Activated T-cell treated with anti-CD3 and anti-CD28 coated beads for 1 hour (primary cell): ENCODE results near the gene PTPN18.
A peak's percentile ranks its signal among the peaks of the same experiment; 100 is the strongest.

Source experiments
- DNase-seq: peaks from one replicate; pipeline ENCODE4 v3.0.0-alpha.2; 2020; ENCODE audit warnings: low read depth

The PTPN18 gene

DNA sequence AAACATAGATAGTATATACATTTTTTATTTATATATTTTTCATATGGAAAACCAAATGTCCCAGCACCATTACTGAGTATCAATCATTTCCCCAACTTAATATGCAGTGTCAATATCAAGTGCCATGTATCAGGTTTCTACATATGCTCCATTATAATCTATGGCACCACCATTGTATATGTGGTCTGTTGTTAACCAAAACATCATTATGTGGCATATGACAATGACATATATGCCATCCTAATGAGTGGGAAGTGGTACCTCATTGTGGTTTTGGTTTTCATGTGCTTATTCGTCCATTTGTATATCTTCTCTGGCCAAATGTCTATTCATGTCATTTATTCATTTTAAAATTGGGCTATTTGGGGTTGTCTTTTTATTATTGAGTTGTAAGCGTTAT is 9.2 kb downstream of the PTPN18 start:
- no peak for DNase-seq

DNA sequence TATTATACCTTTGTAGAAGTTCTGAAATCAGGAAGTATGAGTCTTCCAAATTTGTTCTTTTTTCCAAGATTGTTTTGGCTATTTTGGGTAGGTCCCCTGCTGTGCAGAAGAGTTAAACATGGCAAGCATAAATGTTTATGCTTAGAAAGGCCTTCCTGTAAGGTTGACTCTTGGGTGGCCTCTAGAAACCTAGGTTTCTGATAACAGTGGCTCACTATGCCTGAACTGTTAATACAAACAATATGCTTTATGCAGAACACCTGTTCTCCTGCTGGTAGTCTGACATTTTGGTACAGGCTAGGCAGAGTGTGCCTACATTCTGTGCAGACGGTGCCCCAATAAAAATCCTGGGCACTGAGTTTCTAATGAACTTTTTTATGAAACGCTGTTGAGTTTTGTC is 10.1 kb downstream of the PTPN18 start:
- no peak for DNase-seq

DNA sequence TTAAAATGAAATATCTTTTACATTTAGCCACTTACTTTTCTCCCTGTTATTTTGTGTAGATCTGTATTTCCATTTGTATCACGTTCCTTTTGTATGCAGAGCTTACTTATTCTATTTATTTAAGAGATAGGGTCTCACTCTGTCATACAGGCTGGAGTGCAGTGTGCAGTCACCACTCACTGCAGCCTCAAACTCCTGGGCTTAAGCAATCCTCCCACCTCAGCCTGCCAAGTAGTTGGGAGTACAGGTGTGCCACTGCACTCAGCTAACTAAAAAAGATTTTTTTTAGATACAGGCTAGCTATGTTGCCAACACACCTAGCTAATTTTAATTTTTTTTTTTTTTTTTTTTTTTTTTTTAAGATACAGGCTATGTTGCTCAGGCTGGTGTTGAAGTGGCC is 10.9 kb downstream of the PTPN18 start:
- no peak for DNase-seq

DNA sequence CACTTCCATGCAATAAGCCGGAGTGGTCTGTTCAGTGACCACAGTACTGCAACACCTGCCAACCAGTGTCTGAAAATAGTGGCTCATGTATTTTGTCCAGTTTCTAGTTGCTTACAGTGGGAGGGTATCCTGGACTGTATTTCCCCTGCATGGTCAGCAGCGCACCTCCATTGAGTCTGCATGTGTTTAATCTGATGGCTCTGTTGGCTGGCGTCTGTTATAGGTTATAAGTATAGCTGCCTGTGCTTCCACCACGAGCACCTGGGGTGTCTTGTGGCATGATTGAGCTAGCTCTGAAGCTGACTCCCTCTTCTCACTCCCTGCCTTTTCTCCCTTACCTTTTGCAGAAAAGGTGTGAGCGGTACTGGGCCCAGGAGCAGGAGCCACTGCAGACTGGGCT is 12.9 kb downstream of the PTPN18 start:
- no peak for DNase-seq

DNA sequence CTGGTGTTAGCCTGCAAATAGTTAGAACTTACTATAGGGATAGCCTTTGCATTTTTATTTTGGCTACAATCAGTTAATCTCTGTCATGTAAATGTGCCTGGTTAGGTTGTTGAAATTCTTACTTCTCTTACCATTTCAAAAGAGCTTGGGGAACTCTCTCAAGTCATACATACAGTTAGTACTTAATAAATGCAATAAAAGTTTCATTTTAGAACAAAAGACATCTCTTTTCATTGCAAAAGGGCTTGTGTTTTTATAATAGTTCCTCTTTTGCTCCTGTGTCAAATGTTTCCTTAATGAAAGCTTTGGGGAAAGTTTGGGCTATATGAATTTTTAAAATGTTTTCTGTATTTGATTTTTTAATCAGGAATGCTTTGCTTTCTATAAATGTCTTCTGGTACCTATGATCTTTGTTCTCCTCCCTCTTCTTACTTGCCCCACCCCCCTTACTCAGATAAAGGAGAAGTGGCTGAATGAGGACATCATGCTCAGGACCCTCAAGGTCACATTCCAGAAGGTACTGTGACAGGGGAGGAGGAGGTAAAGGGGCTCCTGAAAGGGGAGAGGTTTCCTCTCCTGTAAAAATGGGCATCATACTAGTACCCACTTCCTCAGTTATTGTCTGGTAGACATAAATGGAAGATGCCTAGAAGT is 13.6 kb downstream of the PTPN18 start:
- DNase-seq, result no peak

DNA sequence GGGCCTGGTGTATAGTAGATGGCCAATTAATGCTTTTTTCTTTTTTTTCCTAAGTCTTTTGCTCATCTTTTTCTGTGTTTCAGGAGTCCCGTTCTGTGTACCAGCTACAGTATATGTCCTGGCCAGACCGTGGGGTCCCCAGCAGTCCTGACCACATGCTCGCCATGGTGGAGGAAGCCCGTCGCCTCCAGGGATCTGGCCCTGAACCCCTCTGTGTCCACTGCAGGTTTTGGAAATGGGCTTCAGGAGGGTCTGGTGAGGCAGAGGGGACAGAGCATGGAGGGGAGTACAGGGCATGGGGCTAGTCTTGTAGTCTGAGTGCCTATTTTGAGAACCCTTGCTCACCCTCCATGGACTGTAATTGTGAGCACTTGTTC is 14.1 kb downstream of the PTPN18 start:
- no peak for DNase-seq

DNA sequence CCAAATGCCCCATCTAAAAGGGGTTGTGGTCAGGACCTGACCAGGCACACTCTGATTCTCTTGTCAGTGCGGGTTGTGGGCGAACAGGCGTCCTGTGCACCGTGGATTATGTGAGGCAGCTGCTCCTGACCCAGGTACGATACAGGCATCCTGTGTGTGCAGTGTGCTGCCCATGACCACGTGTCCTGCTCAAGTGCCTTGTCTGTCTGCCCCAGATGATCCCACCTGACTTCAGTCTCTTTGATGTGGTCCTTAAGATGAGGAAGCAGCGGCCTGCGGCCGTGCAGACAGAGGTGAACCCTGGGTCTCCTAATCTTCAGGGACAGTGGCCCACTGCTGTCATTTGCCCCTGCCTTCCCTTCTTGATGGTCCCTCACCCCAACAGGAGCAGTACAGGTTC is 14.6 kb downstream of the PTPN18 start:
- DNase-seq, result no peak

DNA sequence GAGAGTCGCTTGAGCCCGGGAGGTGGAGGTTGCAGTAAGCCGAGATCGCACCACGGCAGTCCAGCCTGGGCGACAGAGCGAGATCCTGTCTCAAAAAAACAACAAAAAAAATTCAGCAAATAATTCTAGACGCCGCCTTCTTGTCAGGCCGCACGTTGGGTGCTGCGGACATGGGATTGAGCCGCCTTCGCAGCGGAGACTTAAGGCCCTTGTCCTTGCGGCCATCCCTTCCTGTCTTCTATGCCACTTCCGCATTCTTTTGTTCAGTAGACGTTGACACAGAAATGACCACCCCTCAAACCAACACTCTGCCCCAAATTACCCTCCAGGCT is 15.8 kb downstream of the PTPN18 start:
- DNase-seq, result no peak

DNA sequence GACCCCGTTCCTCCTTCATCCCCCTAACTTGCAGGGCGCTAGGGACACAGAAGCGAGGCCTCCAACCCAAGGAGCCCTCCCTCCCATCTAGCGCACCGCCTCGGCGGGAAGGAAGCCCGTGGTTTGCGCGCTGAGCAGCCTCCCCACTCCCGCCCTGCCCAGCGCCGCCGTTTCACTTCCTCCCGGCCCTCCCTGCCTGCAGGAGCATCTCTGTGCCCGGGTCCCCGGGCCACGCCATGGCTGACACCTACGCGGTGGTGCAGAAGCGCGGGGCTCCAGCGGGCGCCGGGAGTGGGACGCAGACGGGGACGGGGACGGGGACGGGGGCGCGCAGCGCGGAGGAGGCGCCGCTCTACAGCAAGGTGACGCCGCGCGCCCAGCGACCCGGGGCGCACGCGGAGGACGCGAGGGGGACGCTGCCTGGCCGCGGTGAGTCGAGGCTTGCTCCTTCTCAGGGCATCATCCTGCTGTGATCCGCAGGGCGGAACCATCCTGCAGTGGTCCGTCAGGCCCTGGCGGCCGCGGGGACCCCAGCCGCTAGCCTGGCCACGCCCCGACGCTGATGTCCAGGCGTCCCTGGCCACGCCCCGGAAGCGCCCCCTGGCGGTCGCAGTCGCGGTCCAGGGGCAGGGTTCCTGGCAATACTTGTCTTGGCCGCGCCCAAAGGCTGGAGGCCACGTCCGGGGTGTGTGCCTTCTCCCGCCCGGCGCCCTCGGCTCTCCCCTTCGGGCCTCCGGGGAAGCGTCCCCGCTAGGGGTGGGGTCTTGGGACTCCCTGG is 16.4 kb downstream of the PTPN18 start:
- peak; percentile 54 for DNase-seq

DNA sequence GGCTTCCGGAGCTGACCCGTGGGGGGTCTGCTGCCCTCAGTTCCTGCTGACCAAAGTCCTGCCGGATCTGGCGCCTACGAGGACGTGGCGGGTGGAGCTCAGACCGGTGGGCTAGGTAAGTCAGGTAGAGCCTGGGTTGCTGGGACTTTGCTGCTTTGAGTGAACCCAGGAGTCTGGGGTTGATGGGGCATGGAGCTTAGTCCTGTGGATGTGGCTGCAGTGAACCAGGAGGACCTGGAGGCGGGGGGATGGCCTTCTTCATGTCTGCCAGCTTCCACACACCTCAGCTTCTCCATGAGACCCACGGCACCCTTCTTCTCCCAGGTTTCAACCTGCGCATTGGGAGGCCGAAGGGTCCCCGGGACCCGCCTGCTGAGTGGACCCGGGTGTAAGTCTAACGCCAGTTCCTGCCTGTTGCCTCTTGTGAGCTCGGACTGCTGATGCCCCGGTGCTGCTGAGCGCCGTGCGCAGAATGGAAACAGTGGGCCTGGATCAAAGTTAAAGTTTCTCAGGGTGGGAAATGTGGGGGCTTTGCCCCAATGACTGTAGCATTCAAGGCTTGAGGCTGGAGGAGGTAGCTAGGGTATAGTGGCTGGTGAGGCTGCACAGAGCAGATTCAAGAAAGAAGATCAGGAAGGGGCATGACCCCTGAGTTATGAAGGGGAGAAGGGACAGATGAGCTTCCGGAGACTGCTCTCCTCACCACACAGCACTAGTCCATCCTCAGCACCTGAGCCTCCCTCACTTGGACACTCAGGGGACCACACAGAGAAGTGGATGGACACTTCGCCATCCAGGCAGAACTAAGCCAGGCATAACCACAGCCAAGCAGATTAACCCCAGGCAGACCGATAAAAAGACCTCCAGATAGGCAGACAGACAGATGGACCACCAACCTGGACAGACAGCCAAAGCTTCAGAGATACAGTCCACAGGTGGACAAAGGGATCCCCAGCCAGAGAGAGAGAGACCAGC is 17.3 kb downstream of the PTPN18 start:
- DNase-seq, result no peak

DNA sequence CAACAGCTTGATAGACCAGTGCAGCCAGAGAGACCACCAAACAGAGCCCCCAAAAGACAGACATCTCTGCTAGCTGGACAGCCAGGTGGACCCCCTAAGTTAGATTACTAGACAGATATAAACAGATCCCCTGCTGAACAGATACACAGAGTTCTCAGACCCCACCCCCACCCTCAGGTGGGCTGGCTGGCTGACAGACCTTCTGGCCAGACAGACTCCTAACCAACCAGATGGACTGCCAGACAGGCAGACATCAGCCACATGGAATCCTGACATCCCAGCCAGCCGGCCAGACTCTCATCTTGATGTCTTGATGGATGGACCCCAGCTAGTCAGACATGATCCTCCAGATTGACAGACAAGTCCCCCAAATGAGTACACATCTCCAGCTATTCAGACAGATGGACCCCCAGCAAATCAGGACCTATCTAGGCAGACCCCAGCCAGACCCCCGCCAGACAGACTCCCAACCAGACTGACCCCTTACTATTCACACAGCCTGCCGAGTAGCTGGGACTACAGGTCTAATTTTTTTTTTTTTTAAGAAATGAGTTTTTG is 18.0 kb downstream of the PTPN18 start:
- DNase-seq, result no peak

DNA sequence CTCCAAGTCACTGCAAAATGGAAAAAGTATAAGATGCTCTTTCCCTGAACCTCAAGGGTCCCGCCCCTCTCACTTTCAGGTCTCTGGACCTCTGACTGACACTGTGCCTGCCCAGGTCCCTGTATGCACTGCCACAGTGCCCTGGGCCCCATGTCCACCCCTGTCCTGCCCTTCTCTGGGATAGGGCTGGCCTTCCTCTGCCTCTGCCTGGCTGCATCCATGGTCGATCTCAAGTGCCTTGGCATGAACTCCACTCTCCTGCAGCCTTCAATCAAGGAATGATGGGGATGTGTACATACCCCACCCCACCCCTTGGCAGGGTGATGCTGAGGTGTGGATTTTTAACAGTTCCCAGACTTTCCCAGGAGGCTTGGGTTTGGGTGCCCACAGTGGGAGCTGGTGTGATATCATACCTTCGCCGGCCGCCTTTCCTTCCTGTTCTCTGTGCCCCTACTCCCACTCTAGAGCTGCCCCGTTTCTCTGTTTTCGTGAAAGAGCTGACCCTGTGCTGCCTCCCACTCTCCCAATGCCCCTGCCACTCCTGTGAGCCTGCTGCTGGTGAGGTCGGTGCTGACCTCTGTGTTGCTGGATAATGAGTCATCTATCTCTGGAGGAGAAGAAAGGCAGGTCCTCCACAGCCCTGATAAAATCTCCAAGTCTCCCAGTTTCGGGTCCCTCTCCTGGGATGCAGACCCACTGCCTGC is 18.9 kb downstream of the PTPN18 start:
- DNase-seq, result no peak

DNA sequence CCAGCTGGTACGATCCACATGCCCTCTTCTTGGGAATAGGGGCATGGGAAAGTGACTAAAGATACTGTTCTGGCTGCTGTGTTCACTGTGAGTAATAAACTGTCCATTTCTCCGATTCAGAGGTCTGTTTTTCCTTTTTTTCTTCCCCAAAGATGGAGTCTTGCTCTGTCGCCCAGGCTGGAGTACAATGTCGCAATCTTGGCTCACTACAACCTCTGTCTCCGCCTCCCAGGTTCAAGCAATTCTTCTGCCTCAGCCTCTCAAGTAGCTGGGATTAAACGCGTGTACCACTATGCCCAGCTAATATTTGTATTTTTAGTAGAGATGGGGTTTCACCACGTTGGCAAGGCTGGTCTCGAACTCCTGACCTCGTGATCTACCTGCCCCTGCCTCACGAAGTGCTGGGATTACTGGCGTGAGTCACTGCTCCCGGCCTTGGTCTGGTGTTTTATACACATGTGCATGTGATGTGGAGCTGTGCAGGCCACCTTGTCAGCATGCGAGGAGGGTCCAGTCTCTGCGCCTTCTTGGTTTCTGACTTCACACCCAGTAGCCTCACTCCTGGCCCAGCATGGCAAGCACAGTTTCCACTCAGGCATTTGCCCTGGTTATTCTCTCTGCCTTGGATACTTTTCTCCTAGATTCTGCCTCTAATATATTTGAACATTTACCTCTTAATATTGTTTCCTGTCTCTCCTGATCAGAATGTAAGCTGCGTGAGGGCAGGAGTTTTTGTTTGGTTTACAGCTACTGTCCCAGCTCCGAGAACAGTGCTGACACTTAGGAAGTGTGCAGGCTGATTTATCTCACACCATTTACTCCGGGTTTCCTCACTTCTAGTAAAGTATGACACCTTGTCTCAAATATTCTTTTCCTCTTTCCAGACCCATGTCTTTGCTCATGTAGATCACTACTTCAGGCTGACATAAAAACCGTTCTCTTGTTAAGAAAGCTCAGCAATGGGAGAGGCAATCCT is 19.7 kb downstream of the PTPN18 start:
- DNase-seq, result no peak

DNA sequence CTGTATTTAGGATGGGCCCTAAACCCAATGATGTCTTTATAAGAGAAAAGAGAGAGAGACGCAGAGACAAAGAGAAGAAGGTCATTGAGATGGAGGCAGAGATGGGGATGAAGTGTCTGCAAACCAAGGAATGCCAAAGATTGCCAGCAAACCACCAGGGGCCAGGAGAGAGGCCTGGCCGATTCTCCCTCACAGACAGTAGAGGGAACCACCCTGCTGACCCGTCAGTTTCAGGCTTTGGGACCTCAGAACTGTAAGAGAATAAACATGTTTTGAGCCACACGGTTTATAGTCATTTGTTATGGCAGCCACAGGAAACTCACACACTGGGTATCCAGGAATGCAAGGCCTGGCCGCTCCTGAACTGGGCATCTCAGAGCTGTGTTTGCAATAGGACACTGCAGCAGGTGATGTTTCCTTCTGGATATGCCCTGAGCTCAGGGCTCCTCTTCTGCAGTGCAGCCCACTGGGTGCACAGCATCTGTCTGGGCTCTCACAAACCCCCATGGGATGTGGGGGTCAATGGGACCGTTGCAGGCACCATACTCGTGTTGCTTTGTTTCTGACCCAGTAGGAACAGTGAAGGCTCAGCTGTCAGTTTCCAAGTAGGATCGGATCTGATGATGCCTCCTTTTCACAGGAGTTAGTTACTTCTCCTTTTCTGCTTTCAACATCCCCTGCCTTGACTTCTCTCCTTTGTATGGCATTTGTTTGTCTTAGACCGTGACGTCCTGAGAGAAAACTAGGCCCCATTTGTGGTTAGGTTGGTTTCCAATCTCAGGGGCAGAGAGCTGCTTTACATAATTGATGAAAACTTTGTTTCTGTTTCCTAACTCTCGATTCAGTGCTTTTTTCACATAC is 20.8 kb downstream of the PTPN18 start:
- no peak for DNase-seq

DNA sequence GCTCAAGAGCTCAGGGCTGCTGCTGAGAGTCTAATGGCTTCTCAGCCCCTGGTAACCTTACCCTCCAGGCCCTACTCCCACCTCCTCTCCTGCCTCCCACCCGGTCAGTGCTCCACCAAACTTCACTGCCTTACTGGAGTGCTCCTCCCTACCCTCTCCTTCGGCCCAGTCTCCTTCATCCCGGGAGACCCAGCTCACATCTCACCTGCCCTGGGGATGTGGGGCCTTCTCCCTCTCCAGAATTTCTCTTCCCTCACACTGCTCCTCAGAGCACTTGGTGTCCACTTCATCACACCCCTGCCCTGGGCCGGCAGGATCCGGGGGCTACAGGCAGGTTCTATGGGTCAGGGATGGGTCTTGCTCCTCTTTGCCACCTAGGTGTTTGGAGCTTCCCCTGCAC is 21.6 kb downstream of the PTPN18 start:
- DNase-seq, result no peak

DNA sequence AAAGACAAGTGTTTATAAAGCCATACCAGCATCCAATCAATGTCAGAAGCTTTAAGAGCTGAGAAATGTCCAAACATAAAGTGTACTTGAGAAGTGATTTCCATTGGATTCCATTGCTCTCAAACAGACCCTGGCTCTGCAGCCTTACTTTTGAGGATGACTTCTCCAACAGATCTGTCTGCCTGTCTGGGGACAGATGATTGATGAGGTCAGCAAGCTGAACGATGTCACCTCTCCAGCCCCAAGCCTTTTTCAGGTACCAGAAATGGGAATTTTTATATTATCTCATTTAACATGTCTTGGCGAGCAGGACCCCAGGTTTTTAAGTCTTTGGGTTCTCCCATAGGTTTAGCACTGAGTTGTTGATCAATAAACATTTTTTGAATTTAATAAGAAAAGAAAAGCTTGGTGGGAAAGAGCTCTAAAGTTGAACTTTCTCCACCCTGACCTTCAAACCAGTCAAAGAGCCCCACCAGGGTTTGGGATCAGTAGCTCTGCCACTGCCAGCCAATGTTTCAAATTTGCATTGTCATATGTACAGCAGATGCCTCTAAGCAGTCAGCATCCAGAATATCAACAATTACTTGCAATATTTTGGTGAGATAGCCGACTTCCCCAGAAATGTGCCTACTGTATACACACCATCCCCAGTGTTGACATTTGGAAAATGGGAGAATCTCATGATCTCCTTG is 22.5 kb downstream of the PTPN18 start:
- no peak for DNase-seq

DNA sequence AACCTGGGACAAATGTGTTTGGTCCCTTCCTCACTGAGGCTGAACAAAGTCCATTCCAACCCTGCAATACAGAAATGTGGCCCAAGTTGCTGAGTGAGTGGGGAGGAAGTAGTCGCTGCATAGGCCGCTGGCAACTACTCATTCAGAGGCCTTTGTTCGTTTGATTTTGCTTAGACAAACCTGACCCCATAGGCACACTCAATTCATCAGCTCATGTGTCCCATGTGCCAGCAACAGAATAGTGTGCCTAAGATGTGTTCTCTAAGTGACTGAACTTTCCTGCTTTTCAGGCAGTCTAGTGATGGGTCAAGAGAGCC is 23.0 kb downstream of the PTPN18 start:
- DNase-seq, result no peak

DNA sequence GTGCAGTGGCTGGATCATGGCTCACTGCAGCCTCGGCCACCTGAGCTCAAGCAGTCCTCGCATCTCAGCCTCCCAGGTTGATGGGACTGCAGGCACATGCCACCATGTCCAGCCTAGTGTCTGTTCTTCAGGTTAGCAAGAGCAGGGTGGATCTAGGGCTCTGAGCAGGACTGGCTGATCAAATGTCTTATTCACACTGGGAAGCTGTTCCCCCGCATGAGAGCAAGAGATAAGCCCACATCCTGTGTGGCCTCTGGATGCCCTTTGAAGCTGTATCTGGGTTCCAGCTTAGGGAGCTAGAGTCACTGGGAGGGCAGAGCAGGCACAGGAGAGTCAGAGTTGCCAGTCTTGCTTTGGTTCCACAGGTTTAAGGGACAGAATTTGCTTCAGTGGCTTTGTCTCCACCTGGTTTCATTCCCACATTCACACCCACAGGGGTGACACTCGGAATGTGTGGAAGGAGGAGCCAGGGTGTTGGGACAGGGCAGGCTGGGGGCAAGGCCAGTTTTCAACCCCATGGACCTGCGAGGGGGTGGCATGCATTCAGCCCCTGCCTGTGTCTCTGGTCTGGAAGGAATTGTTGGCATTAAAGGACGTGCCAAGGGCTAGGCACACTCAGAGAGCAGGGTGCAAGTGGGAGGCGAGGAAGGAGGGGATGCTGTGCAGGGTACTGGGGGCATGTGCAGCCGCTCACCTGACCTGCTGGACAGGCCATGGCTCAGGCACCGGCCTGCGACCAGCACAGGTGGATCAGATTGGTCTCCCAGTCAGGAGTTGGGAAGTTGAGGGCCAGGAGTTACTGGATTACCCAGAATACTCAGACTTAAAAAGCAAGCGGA is 24.5 kb downstream of the PTPN18 start:
- DNase-seq, result no peak
